Measurements from ENCODE around the gene SUV39H1.

GRCh38 chrX:48695534-48695896 lies 1.0 kb upstream of the SUV39H1 start:
- TF ChIP-seq CTCF (IDR thresholded peaks at IDR 0.05) (no peak), POLR2A (IDR thresholded peaks at IDR 0.05) (no peak)
